ENCODE results near the gene RNU7-1.

- TF ChIP-seq CTCF (conservative IDR thresholded peaks at IDR 0.05 in 1 of 2, IDR thresholded peaks at IDR 0.05 in 1 of 2; ENCODE audit: low read depth in 1 of 2, low read length in 2 of 2) (no peak), EZH2 (IDR thresholded peaks at IDR 0.05; ENCODE audit: low read length, missing control alignments) (no peak)
These were observed 34.0 kb upstream of the RNU7-1 start for GRCh38 chr12:6909421-6910145.
